H9 (cell line): ENCODE data around the gene TRAP1. TPM values are rescaled to one million over a fixed set of nuclear protein-coding genes. Genes with fewer than 3 reads are reported as not detected.
A peak's percentile ranks its signal among the peaks of the same experiment; 100 is the strongest.

Experiments used
- DNase-seq: peaks from one replicate; pipeline ENCODE4 v3.0.0-alpha.2; 2017
- H2AFZ ChIP-seq: one replicate; pipeline ENCODE4 v1.6.1; 2013; ENCODE audit warnings: mild to moderate bottlenecking, low read length, control low read depth, moderate library complexity
- H2AK5ac ChIP-seq: 2 replicates; pipeline ENCODE4 v1.6.1; 2013; ENCODE audit warnings: low read length, control low read depth, mixed read lengths; ENCODE audit not compliant: insufficient read length
- H2BK120ac ChIP-seq: one replicate; pipeline ENCODE4 v1.6.1; 2013; ENCODE audit warnings: low read depth, mild to moderate bottlenecking, low read length, control low read depth, inconsistent platforms; ENCODE audit not compliant: poor library complexity, severe bottlenecking
- H2BK12ac ChIP-seq: 2 replicates; pipeline ENCODE4 v1.6.1; 2013; ENCODE audit warnings: low read length, control low read depth, mixed read lengths, low read depth; ENCODE audit not compliant: insufficient read length
- H2BK15ac ChIP-seq: 2 replicates; pipeline ENCODE4 v1.6.1; 2013; ENCODE audit warnings: low read depth, low read length, control low read depth
- H2BK20ac ChIP-seq: one replicate; pipeline ENCODE4 v1.6.1; 2013; ENCODE audit warnings: low read depth, mild to moderate bottlenecking, low read length, control low read depth, inconsistent platforms; ENCODE audit not compliant: poor library complexity, severe bottlenecking
- H2BK5ac ChIP-seq: 2 replicates; pipeline ENCODE4 v1.6.1; 2013; ENCODE audit warnings: low read length, control low read depth, mixed read lengths; ENCODE audit not compliant: insufficient read length
- H3K14ac ChIP-seq: 2 replicates; pipeline ENCODE4 v1.6.1; 2013; ENCODE audit warnings: low read length, control low read depth; ENCODE audit not compliant: insufficient read depth
- H3K18ac ChIP-seq: 2 replicates; pipeline ENCODE4 v1.6.1; 2013; ENCODE audit warnings: low read depth, mild to moderate bottlenecking, mixed read lengths, low read length, control low read depth; ENCODE audit not compliant: insufficient read length
- H3K23ac ChIP-seq: 2 replicates; pipeline ENCODE4 v1.6.1; 2013; ENCODE audit warnings: low read length, control low read depth, mixed read lengths, low read depth; ENCODE audit not compliant: insufficient read length
- H3K23me2 ChIP-seq: 2 replicates; pipeline ENCODE4 v1.6.1; 2013; ENCODE audit warnings: low read depth, mild to moderate bottlenecking, mixed read lengths, low read length, control low read depth; ENCODE audit not compliant: insufficient read length, poor library complexity, severe bottlenecking
- H3K27ac ChIP-seq: 2 replicates; pipeline ENCODE4 v1.5.1; 2013; ENCODE audit warnings: low read length, control low read depth, mixed read lengths, low read depth; ENCODE audit not compliant: insufficient read length
- H3K27me3 ChIP-seq: 2 replicates; pipeline ENCODE4 v1.6.1; 2013; ENCODE audit warnings: low read length, control low read depth, inconsistent platforms; ENCODE audit not compliant: insufficient read depth
- H3K4ac ChIP-seq: 2 replicates; pipeline ENCODE4 v1.6.1; 2013; ENCODE audit warnings: low read depth, mild to moderate bottlenecking, control low read depth, inconsistent platforms, low read length, moderate library complexity
- H3K4me1 ChIP-seq: 2 replicates; pipeline ENCODE4 v1.6.1; 2013; ENCODE audit warnings: low read length, control low read depth, inconsistent platforms; ENCODE audit not compliant: insufficient read depth
- H3K4me2 ChIP-seq: 2 replicates; pipeline ENCODE4 v1.6.1; 2013; ENCODE audit warnings: low read length, control low read depth, mixed read lengths; ENCODE audit not compliant: insufficient read length, insufficient read depth
- H3K56ac ChIP-seq: 2 replicates; pipeline ENCODE4 v1.6.1; 2013; ENCODE audit warnings: low read depth, mild to moderate bottlenecking, mixed read lengths, low read length, control low read depth; ENCODE audit not compliant: insufficient read length
- H3K79me1 ChIP-seq: 2 replicates; pipeline ENCODE4 v1.6.1; 2013; ENCODE audit warnings: low read depth, mild to moderate bottlenecking, moderate library complexity, low read length, control low read depth, inconsistent platforms; ENCODE audit not compliant: insufficient read depth, poor library complexity, severe bottlenecking
- H3K79me2 ChIP-seq: 2 replicates; pipeline ENCODE4 v1.6.1; 2013; ENCODE audit warnings: low read length, control low read depth, inconsistent platforms; ENCODE audit not compliant: insufficient read depth
- H3K9ac ChIP-seq: 2 replicates; pipeline ENCODE4 v1.6.1; 2013; ENCODE audit warnings: low read length, control low read depth, mixed read lengths; ENCODE audit not compliant: insufficient read length; ENCODE audit errors: extremely low read depth
- H3K9me3 ChIP-seq: one replicate; pipeline ENCODE4 v1.6.1; 2013; ENCODE audit warnings: low read depth, low read length, inconsistent platforms; ENCODE audit not compliant: control insufficient read depth
- H3T11ph ChIP-seq: one replicate; pipeline ENCODE4 v1.6.1; 2013; ENCODE audit warnings: mild to moderate bottlenecking, low read length, control low read depth, inconsistent platforms
- H4K20me1 ChIP-seq: one replicate; pipeline ENCODE4 v1.6.1; 2013; ENCODE audit not compliant: control insufficient read depth, insufficient read length, insufficient read depth
- H4K5ac ChIP-seq: 2 replicates; pipeline ENCODE4 v1.6.1; 2013; ENCODE audit warnings: low read depth, mild to moderate bottlenecking, mixed read lengths, low read length, control low read depth; ENCODE audit not compliant: insufficient read length
- H4K8ac ChIP-seq: replicated peaks from 2 replicates; pipeline ENCODE4 v1.6.1; 2013; ENCODE audit warnings: low read length, control low read depth, mixed read lengths, low read depth; ENCODE audit not compliant: insufficient read length
- H4K91ac ChIP-seq: 2 replicates; pipeline ENCODE4 v1.6.1; 2013; ENCODE audit warnings: low read depth, mild to moderate bottlenecking, moderate library complexity, mixed read lengths, low read length, control low read depth; ENCODE audit not compliant: insufficient read length
- H3K27ac Mint-ChIP-seq, 3 experiments: 2 replicates in 2 of 3; 3 replicates in 1 of 3; pipeline ENCODE4 v1.8.0; 2020 to 2021; ENCODE audit warnings: mixed read lengths in 3 of 3, mild to moderate bottlenecking in 1 of 3, moderate library complexity in 1 of 3
- H3K27me3 Mint-ChIP-seq: 2 replicates; pipeline ENCODE4 v1.8.0; 2021; ENCODE audit warnings: low read depth, mild to moderate bottlenecking, moderate library complexity, mixed read lengths
- H3K36me3 Mint-ChIP-seq, 3 experiments: 2 replicates in 2 of 3; 3 replicates in 1 of 3; pipeline ENCODE4 v1.8.0; 2020 to 2021; ENCODE audit warnings: low read depth in 3 of 3, mixed read lengths in 3 of 3; ENCODE audit not compliant: insufficient read depth in 1 of 3
- H3K4me1 Mint-ChIP-seq, 2 experiments: 2 replicates each; pipeline ENCODE4 v1.8.0; 2020; ENCODE audit warnings: mixed read lengths in 2 of 2
- H3K4me3 Mint-ChIP-seq, 2 experiments: 2 replicates in 1 of 2; 3 replicates in 1 of 2; pipeline ENCODE4 v1.8.0; 2020 to 2021; ENCODE audit warnings: mild to moderate bottlenecking in 2 of 2, mixed read lengths in 2 of 2, moderate library complexity in 1 of 2
- H3K9me3 Mint-ChIP-seq, 2 experiments: 2 replicates in 1 of 2; 3 replicates in 1 of 2; pipeline ENCODE4 v1.8.0; 2020; ENCODE audit warnings: mild to moderate bottlenecking in 2 of 2, mixed read lengths in 2 of 2, moderate library complexity in 1 of 2
- WGBS: extraction: QIAGEN DNeasy Blood & Tissue Kit; methylation state at CpG from one replicate; pipeline ENCODE4 v1.1.7; 2013; ENCODE audit warnings: missing lambda C conversion rate, low lambda C conversion rate, mixed read lengths; ENCODE audit not compliant: insufficient read length; ENCODE audit errors: extremely low coverage; 5-methylcytosine and 5-hydroxymethylcytosine counted together
- total RNA-seq: library from RNA; stranded (reverse); gene quantifications from 2 replicates; pipeline ENCODE4 v1.2.1, GENCODE V29; 2021
- TF ChIP-seq, protein P1 (sequence below): fragments of 200-600 bp; sonication (generic); conservative IDR thresholded peaks from 3 replicates; pipeline ENCODE4 v1.8.0; 2021; ENCODE audit warnings: antibody characterized with exemption, mild to moderate bottlenecking

The TRAP1 gene
- total RNA-seq, 1 experiment from 2014 or later = 211 TPM

DNA sequence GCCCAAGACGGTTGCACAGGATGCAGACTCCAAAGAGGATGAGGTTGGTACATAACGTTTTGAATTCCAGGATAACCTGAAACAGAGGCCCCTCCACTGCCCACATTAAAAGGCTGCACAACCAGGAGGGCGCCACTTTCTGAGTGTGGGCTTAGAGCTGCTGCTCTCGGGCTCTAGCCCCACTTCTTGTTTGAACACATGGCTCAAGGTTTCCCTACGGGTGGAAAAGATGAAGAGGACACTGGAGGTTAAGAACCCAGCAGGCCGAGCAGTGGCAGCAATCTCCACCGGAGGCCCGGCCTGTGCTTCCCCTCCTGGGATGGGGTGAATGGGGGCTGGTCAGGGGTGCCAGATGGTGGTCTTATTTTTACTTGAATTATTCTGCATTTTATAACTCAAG, 8.0 kb upstream of the TRAP1 start:
- TF ChIP-seq, protein P1, sequence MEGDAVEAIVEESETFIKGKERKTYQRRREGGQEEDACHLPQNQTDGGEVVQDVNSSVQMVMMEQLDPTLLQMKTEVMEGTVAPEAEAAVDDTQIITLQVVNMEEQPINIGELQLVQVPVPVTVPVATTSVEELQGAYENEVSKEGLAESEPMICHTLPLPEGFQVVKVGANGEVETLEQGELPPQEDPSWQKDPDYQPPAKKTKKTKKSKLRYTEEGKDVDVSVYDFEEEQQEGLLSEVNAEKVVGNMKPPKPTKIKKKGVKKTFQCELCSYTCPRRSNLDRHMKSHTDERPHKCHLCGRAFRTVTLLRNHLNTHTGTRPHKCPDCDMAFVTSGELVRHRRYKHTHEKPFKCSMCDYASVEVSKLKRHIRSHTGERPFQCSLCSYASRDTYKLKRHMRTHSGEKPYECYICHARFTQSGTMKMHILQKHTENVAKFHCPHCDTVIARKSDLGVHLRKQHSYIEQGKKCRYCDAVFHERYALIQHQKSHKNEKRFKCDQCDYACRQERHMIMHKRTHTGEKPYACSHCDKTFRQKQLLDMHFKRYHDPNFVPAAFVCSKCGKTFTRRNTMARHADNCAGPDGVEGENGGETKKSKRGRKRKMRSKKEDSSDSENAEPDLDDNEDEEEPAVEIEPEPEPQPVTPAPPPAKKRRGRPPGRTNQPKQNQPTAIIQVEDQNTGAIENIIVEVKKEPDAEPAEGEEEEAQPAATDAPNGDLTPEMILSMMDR = no peak
- no peak overlapping the region for H3K18ac ChIP-seq
- no peak for DNase-seq
- no peak overlapping the region for H4K8ac ChIP-seq
- no peak overlapping the region for H4K91ac ChIP-seq
- H3K79me1 ChIP-seq = no peaks in the 10 kb centered on the region
- no peaks in the 10 kb centered on the region for H3K9me3 Mint-ChIP-seq
- H2BK15ac ChIP-seq = no peak overlapping the region
- H2BK120ac ChIP-seq = no peak overlapping the region
- no peaks in the 10 kb centered on the region for H3K23me2 ChIP-seq
- H3T11ph ChIP-seq = no peak overlapping the region
- H2BK12ac ChIP-seq = no peak overlapping the region
- no peak overlapping the region for H3K14ac ChIP-seq
- H3K4me2 ChIP-seq = no peak overlapping the region
- no peak overlapping the region for H4K5ac ChIP-seq
- H3K4ac ChIP-seq = no peak overlapping the region
- no peaks in the 10 kb centered on the region for H3K27me3 ChIP-seq
- H3K4me3 Mint-ChIP-seq = no peak overlapping the region
- H2BK20ac ChIP-seq = no peak overlapping the region
- no peak overlapping the region for H3K9ac ChIP-seq
- no peak overlapping the region for H2AK5ac ChIP-seq
- H3K23ac ChIP-seq = no peak overlapping the region
- H3K79me2 ChIP-seq = no peaks in the 10 kb centered on the region
- H2AFZ ChIP-seq = no peak overlapping the region
- peaks cover 20 to 32% (median 30%) of the 10 kb centered on the region in 3 experiments for H3K36me3 Mint-ChIP-seq
- no peaks in the 10 kb centered on the region for H3K9me3 ChIP-seq
- no peak overlapping the region for H2BK5ac ChIP-seq
- WGBS = no CpG with 5 or more reads among the region's 8 CpGs
- H3K27ac Mint-ChIP-seq = peak overlapping the region in 1 of 3 experiments; percentile 74; a peak in 2 of 7 replicates
- no peaks in the 10 kb centered on the region for H3K4me1 ChIP-seq
- H3K27ac ChIP-seq = no peak overlapping the region
- H3K56ac ChIP-seq = no peak overlapping the region
- H3K27me3 Mint-ChIP-seq = no peaks in the 10 kb centered on the region; the same call in 1 of the 2 replicates
- no peaks in the 10 kb centered on the region for H4K20me1 ChIP-seq
- H3K4me1 Mint-ChIP-seq = no peaks in the 10 kb centered on the region
